HG03469 (cell line): ENCODE data around the gene PER3.

Source experiments
- ATAC-seq: cut with Tn5 transposase; IDR thresholded peaks from one replicate; pipeline ENCODE4 v1.9.1; 2021; ENCODE audit warnings: mild to moderate bottlenecking, moderate library complexity, moderate number of reproducible peaks; ENCODE audit not compliant: unreplicated experiment

PER3 gene

DNA sequence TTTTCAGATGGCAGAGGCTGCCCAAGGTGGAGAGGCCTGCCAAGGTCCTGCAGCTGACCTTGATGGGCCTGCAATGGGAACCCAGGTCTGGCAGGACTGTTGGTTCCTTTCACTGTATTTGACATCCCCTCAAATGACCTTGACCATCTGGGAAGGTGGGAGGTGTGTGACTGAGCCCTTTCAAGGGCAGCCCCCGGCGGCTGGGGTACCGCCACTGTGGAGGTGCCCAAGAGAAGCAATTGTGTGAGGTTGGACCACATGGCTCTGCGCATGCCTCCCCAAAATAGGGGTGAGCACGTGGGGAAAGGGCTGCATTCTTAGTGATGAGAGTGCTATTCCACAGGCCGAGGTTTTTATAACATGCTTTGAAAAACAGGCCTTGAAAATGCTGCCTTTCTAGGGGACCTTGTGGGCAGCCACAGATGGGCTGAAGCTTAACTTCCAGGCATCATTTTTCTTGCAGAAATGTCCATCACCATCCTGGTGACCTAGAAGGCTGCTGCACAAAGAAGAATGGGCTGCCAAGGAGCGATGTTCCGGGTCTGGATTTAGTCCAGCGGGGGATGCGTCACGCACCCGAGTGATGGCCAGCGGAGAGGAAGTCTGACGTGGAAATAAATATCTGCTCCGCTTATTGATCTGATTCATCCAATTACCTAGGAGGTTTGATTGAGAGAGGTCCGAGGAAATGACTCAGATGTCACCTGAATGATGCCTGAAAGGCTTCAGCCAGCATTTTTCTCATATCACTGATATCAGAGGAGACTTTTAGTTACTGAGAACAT is 85.2 kb downstream of the PER3 start:
- no peak for ATAC-seq

DNA sequence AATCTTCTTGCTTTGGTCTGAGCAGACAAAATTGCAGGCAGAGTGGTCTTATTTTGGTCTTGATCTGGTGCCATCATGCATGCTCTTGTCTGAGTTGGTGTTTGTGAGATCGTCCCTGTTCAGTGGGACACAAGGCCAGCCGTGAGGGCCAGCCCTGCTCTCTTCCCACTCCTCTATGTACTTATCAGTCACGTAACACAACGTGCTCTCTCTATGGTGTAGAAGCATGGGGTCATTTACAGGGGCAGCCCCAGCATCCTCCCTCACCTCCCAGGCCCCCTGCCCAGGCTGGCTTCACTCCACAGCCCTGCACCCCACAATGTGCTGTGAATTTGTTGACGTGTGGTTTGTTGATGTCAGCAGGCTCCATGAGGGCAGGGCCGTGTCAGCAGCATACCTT is 87.0 kb downstream of the PER3 start:
- no peak for ATAC-seq

DNA sequence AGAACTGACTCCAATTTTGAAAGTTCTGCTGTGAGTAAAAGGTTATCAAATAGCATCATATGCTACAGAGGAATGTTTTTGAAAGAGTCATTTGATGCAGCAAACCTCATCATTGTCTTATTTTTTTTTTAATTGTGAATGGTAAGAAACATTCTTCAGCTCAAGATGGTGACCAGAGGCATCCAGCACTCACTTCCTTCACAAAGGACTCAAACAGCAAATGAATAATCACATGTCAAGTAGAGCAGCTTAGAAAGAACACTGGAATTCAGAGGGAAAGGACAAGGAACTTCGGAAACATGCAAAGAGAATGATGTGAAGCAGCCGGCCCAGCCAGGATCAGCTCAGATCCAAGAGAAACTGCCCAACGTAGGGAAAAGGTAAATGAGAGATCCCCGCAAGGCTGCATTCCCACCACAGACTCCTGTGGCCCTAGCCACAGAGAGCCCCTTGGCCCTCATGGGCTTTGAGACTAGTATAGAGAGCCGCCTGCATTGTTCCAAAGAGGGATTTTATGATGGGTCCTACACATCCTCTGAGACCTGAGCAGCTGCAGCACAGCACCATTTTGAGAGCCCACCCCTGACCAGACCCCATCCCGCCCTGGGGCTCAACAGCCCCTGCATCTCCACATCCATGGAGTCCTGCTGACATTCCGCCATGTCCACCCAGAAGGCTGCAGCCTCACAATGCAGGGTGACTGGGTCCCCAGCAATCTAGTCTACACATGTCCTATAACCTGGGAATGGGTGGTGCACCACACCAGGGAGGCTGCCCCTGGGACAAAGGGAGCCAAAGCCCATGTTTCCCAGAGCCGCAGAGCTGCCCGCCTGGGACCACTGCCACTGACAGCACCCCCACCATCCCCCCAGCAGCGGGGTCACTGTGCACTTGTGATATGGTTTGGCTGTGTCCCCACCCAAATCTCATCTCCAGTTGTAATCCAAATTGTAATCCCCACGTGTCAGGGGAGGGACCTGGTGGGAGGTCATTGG is 90.0 kb downstream of the PER3 start:
- ATAC-seq = no peak

DNA sequence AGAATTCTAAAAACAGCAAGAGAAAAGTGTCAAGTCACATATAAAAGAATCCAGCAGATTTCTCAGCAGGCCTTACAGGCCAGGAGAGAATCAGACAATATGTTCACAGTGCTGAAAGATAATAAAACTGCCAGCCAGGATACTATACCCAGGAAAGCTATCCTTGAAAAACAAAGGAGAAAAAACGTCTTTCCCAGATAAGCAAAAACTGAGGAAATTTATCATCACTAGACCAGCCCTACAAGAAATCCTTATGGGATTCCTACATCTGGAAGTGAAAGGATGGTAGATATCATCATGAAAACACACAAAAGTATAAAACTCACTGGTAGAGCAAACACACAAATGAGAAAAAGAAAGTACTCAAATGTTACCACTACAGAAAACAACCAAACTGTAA is 93.9 kb downstream of the PER3 start:
- ATAC-seq = no peak

DNA sequence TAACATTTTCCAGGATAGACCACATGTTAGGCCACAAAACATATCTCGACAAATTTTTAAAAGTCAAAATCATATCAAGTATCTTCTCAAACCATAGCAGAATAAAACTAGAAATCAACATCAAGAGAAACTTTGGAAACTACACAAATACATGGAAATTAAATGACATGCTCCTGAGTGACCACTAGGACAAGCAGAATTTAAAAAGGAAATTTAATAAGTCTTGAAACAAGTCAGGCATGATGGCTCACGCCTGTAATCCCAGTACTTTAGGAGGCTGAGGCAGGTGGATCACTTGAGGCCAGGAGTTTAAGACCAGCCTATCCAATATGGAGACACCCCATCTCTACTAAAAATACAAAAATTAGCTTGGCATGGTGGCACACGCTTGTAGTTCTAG is 95.1 kb downstream of the PER3 start:
- no peak for ATAC-seq

DNA sequence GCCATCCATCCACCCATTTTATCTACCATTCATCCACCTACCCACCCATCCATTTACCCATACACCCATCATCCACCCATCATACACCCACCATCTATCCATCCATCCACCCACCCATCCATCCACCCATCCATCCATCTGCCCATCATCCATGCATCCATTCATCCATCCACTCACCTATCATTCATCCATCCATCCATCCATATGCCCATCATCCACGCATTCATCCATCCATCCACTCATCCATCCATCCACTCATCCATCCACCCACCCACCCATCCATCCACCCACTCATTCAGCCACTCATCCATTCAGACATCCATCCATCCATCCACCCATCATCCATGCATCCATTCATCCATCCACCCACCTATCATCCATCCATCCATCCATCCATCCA is 100.7 kb downstream of the PER3 start:
- no peak for ATAC-seq

DNA sequence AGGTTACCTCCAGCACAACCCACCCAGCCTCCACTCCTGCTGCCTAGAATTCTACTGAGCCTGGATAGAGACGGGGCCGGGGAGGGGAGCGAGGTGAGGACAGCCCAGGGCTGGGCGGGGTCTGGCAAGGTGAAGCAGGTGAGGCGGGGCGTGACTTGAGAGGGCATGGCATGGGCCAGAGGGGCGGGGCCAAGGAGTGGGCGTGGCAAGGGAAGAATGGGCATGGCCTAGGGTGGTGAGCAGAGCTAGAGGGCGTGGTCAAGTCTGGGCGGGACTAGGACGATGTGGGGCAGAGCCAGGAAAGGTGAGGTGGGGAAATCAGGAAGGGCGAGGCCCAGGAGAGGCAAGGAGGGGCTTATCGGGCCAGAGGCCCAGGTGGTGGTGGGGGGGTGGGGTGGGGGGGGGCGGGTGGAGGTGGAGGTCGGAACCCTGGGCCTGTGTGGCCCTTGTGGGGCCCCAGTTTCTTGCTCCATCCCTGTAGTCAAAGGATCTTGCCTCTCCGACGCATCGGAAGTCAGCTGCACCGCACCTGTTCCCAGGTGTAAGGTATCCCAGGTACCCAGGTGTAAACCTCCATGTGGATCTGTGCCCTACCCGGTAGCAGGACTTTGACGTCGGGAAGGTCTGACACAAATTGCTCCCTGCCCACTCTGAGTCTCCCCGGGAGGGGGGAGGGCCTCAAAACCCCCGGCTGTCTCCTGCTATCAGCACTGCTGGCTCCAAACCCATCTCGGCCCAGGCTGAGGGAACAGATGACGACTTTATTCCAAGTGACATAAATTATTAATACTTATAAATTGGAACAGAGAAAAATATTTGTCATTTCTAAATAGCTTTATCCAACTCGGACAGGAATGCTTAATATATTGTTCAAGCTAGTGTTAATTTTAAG is 101.7 kb downstream of the PER3 start:
- no peak for ATAC-seq

DNA sequence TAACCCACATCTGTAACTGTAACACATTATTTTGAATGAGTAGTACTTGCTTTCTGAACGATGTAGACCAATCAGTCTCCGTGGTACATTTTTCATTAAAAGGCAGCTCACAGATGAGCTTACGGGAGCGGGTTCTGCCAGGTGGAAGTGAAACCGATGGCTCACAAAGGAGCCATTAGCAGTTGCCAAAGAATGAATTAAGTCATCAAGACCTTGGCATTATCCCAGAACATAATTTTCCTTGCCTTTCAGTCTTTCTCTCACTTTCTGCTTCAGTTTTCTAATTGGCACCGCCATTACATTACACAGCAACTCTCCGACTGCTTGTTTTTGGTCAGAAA is 102.3 kb downstream of the PER3 start:
- ATAC-seq = no peak

DNA sequence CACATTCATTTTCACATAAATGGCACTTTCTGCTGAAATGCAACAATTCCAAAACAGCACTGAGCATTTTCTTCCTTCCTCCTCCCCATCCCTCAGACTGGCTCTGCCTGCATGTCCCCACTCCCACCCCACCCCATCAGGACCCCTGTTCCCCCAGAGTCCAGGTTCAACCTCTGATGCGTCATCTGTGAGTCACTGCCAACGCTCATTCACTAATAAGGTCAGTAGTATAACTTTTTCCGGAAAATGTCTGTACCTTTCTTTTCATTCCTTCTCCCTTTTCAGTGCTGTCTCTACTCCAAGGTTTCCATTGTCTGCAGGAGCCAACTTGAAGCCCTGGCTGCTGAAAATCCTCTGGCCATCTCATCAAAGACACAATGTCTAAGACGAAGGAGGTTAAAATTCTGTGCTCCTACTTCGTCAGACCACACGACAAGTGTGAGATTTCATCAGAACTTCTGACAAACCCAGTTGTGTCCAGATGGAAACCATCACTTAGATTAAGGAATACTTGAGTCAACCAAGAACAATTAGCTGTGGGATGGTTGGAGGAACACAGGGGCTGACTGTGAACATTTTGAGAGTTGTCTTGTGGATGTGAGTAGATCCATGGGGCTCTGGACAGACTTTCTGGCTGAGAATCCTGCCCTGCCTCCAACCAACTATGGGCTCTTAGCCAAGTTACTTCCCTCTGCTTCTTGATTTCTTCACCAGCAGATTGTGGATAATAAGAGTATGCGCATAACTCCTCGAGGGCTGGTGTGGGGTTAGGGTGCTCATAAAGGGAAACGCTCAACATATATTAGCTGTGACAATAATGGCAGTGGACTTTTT is 104.4 kb downstream of the PER3 start:
- no peak for ATAC-seq

DNA sequence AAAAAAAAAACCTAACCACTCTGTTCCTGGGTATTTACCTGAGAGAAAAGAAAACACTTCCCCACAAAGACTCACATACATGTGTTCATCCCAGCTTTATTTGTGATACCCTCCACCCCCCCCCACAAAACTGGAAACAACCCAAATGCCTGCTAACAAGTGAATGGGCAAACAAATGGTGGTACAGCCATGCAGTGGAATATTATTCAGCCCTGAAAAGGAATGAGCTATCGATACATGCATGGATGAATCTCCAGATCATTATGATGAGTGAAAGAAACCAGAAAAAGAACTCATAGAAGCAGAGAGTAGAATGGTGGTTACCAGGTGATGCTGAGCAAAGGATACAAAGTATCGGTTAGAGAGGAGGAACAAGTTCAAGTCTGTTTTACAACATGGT is 106.8 kb downstream of the PER3 start:
- ATAC-seq = no peak

DNA sequence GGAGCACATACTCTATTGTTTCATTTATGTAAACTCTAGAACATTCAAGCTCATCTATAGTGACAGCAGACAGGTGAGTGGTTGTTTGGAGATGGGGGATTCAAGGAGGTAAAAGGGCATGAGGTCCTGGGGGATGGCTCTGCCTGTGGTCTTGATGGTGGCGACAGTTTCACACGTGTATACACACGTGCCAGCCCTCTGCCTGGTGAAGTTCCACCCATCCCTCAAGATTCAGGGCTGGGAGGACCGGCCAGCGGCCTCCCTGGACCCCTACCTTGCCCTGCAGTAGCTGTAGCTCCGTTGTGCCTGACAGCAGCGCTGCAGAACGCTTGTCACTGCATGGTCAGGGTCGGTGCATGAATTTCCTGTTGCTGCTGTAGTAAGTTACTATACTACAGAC is 107.7 kb downstream of the PER3 start:
- ATAC-seq = no peak

DNA sequence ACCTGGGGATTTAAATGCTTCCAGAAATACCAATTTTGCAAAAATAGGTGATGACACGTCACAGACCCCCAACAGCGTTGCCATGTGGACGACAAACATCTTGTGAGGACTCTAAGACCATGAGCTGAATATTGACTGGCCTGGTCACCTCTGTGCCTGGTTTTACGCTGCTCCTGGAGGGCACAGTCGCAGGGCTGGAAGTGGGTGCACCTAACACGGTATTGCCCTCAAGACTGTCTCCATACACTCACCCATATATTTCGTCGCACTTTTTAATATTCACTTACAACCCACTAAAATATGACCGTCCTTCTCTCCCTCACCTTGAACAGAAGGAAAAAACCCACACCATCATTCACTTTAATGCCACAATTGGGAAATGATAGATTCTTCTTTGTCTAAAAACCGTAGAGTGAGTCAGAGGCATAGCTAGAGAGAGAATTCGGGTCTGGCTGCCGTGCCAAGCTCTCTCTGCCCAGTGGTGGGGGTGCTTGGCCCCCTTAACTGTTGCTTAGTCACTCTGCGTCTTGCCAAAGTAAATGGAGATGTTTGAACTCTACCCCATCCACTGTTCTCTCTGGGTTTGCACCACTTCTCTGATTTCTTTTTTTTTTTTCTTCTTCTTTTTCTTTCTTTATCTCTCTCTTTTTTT is 109.6 kb downstream of the PER3 start:
- ATAC-seq = no peak
